Heart right ventricle (tissue), 16 donors: ENCODE data around the gene GJC1. TPM values are rescaled to one million over a fixed set of nuclear protein-coding genes. Genes with fewer than 3 reads are reported as not detected.

Source experiments
- ATAC-seq, 8 donors: fragments of 200-7000 bp; cut with Tn5 transposase; one replicate each; pipeline ENCODE4 v1.9.1; 2020; ENCODE audit warnings: mild to moderate bottlenecking in 8 of 8, moderate library complexity in 8 of 8, moderate number of reproducible peaks in 1 of 8
- DNase-seq, 2 donors: peaks; one replicate each; pipeline ENCODE4 v3.0.0-alpha.2; 2020
- H3K27ac ChIP-seq, 10 donors: fragments of 200-600 bp; sonication (generic) in 2 of 10; one replicate each; pipeline versions ENCODE4 v1.5.0 to v1.8.0; 2020 to 2022; ENCODE audit warnings: mild to moderate bottlenecking in 3 of 10
- H3K27me3 ChIP-seq, 7 donors: fragments of 200-600 bp; one replicate each; pipeline ENCODE4 v1.8.0; 2021 to 2022; ENCODE audit warnings: mild to moderate bottlenecking in 2 of 7
- H3K36me3 ChIP-seq, 9 donors: fragments of 200-600 bp; sonication (generic) in 1 of 9; one replicate each; pipeline versions ENCODE4 v1.5.0 to v1.8.0; 2020 to 2022; ENCODE audit warnings: mild to moderate bottlenecking in 2 of 9
- H3K4me1 ChIP-seq, 9 donors: fragments of 200-600 bp; sonication (generic) in 1 of 9; one replicate each; pipeline versions ENCODE4 v1.5.0 to v1.8.0; 2020 to 2022; ENCODE audit warnings: mild to moderate bottlenecking in 4 of 9
- H3K4me3 ChIP-seq, 10 donors: fragments of 200-600 bp; sonication (generic) in 2 of 10; one replicate each; pipeline versions ENCODE4 v1.5.0 to v1.8.0; 2020 to 2022; ENCODE audit warnings: mild to moderate bottlenecking in 7 of 10, moderate library complexity in 2 of 10
- H3K9me3 ChIP-seq, 11 donors: fragments of 200-600 bp in 10 of 11; sonication (generic) in 2 of 11; one replicate each; pipeline versions ENCODE4 v1.5.0 to v1.8.0; 2013 to 2022; ENCODE audit warnings: mild to moderate bottlenecking in 2 of 11, control low read depth in 1 of 11, moderate library complexity in 1 of 11
- WGBS, 2 donors: extraction: QIAGEN DNeasy Blood & Tissue Kit; methylation state at CpG; one replicate each; pipeline ENCODE4 v1.1.7; 2013; ENCODE audit warnings: inconsistent platforms in 1 of 2; 5-methylcytosine and 5-hydroxymethylcytosine counted together
- intact Hi-C, 10 donors: fragments of 100-400 bp; cut with DNase I; formaldehyde crosslinking; loops; one replicate each; pipeline versions ENCODE4 v1.11.1 to v1.14.2; 2022
- polyA plus RNA-seq, 2 donors: library from polyadenylated mRNA; stranded (reverse); fragments of 200-250 nt; gene quantifications; one replicate each; pipeline ENCODE4 v1.2.3, GENCODE V29; 2013
- total RNA-seq, 10 donors: library from RNA; stranded (reverse); fragmentation: NEBNext Ultra II Directional in 3 of 10; extraction: Animal tissue kit (Norgen Biotek cat#: 25700) in 3 of 10; gene quantifications; one replicate each; pipeline versions ENCODE4 v1.2.1 to v1.2.4, GENCODE V29; 2021 to 2023
- TF ChIP-seq, protein P1 (sequence below), 9 donors: fragments of 200-600 bp; sonication (generic) in 2 of 9; IDR thresholded peaks; one replicate each; pipeline versions ENCODE4 v1.5.0 to v1.8.0; 2021 to 2022; ENCODE audit warnings: antibody characterized with exemption in 9 of 9, mild to moderate bottlenecking in 5 of 9, moderate library complexity in 1 of 9
- donor health status: Arrhythmogenic right ventricular cardiomyopathy.
- donor health status: ischemic (EF 13 %, LVEDD 7.1; RV severe dilation, severe dysfunction).
- donor health status: healthy with polysubstance abuse.
- donor health status: DM: no; HTN: yes; CAD: no.
- donor health status: DM: no; HTN: no; CAD: no.
- donor health status: ischemic (EF 25% LVEDD 6.9; RV normal size, moderate dysfunction).
- donor health status: ischemic (EF 25% LVEDD 5.7; RV mildly dilated, moderate dysfunction).
- donor health status: healthy.
- donor health status: DM: yes; HTN: yes; CAD: no.
- donor health status: Ischemic cardiomyopathy.
- donor health status: ischemic (EF 35%, LVEDD 5.7; RV mildly dilated, moderate dysfunction).
- donor health status: nonischemic (EF 11% LVEDD 7.7; RV severe dilation, severe dysfunction).
- donor health status: DM: yes; HTN: yes; CAD: no.
- donor health status: PGD.
- donor health status: ischemic (EF 29% LVEDD 5.4; RV normal size, mild dysfunction).
- donor health status: nonischemic (EF 23%, LVEDD 6.1; RV moderate dilation, normal function).

Gene GJC1
- total and polyA plus RNA-seq, 12 donors, result 10.9 to 41.5 (median 20.1) TPM

DNA sequence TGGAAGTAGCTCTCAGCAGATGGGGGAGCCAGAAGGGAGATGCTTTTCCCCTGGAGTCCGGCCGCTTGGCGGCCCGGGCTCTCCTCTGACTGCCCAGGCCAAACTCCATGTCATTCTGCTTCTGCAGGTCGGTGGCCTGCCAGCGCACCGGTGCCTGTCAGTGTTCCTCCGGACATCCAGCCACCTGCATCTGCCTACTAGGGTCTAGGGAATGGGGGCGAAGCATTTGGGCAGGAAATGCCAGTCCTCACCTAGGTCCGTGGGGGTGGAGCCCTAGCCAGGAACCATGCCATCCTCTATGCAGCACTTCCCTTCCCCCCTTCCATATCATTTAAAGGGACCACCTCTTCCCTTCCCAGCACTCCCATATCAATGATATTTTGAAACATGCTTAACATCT lies 34.2 kb downstream of the GJC1 start:
- DNase-seq, result no peak
- H3K9me3 ChIP-seq, result no peaks in the 10 kb centered on the region

GRCh38 chr17:44795421-44795820 lies 34.7 kb downstream of the GJC1 start:
- intact Hi-C loops, result no loop called here
- ATAC-seq (no peak), DNase-seq (no peak)
- H3K9me3 ChIP-seq, result no peaks in the 10 kb centered on the region
- peaks cover 4 to 67% (median 43%) of the 10 kb centered on the region in 9 donors for H3K4me1 ChIP-seq
- WGBS, 2 donors, result 75 to 81% methylated on average over 9 of the region's 9 CpGs
- peak overlapping the region; percentile 18 to 86 (median 78) for H3K27ac ChIP-seq
- no peaks in the 10 kb centered on the region for H3K27me3 ChIP-seq
- TF ChIP-seq, protein P1, sequence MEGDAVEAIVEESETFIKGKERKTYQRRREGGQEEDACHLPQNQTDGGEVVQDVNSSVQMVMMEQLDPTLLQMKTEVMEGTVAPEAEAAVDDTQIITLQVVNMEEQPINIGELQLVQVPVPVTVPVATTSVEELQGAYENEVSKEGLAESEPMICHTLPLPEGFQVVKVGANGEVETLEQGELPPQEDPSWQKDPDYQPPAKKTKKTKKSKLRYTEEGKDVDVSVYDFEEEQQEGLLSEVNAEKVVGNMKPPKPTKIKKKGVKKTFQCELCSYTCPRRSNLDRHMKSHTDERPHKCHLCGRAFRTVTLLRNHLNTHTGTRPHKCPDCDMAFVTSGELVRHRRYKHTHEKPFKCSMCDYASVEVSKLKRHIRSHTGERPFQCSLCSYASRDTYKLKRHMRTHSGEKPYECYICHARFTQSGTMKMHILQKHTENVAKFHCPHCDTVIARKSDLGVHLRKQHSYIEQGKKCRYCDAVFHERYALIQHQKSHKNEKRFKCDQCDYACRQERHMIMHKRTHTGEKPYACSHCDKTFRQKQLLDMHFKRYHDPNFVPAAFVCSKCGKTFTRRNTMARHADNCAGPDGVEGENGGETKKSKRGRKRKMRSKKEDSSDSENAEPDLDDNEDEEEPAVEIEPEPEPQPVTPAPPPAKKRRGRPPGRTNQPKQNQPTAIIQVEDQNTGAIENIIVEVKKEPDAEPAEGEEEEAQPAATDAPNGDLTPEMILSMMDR (IDR thresholded peaks at IDR 0.05), result no peak
- H3K36me3 ChIP-seq, result peaks cover 0 to 12% (median 0%) of the 10 kb centered on the region in 9 donors
- H3K4me3 ChIP-seq, result no peak overlapping the region

More for the DNA sequence above, 34.2 kb downstream of the GJC1 start:
- peaks cover 4 to 67% (median 43%) of the 10 kb centered on the region in 9 donors for H3K4me1 ChIP-seq
- TF ChIP-seq, protein P1 (IDR thresholded peaks at IDR 0.05), result no peak
- H3K27ac ChIP-seq, result peak overlapping the region; percentile 18 to 86 (median 78)
- peaks cover 0 to 17% (median 0%) of the 10 kb centered on the region in 9 donors for H3K36me3 ChIP-seq
- WGBS, 2 donors, result 56 to 66% methylated on average over 10 of the region's 10 CpGs
- peak in 2 of 8 donors; percentile 2 to 4 for ATAC-seq
- no peak overlapping the region for H3K4me3 ChIP-seq
- intact Hi-C loops, result no loop called here
- H3K27me3 ChIP-seq, result no peaks in the 10 kb centered on the region

DNA sequence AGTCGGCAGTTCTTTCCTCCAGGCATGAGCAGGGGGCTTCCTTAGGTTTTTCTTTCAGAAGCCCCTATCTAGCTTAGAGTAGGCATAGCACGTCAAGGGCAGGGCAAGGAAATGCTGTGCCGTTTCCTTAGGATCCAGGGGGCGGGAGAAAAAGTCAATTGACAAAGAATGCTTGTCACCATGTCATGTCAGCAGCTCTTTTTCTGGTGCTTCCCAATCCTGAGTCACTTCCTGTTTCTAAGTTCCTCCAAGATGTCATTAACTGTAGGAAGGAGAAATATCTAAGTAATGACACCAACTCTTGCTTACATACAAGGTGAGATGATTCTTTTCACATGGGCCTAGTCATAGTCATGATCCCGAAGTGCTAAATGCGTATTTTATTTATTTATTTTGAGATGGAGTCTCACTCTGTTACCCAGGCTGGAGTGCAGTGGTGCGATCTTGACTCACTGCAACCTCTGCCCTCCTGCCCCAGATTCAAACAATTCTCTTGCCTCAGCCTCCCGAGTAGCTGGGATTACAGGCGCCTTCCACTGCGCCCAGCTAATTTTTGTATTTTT lies 35.2 kb downstream of the GJC1 start:
- H3K4me1 ChIP-seq, result peaks cover 4 to 67% (median 43%) of the 10 kb centered on the region in 9 donors
- intact Hi-C loops, result no loop called here
- peaks cover 0 to 8% (median 0%) of the 10 kb centered on the region in 9 donors for H3K36me3 ChIP-seq
- DNase-seq, result peak in 1 of 2 donors; percentile 55
- 41 to 45% methylated on average over 10 of the region's 10 CpGs for WGBS, 2 donors
- peak in 7 of 8 donors; percentile 37 to 73 (median 60) for ATAC-seq
- no peak overlapping the region for H3K4me3 ChIP-seq
- peak overlapping the region; percentile 49 to 86 (median 78) for H3K27ac ChIP-seq
- H3K9me3 ChIP-seq, result no peaks in the 10 kb centered on the region
- no peaks in the 10 kb centered on the region for H3K27me3 ChIP-seq
- TF ChIP-seq, protein P1 (IDR thresholded peaks at IDR 0.05), result no peak

- intact Hi-C loops, result no loop called here
- DNase-seq (no peak), ATAC-seq (peak; percentile 27 to 67 (median 50))
- Histone ChIP-seq H3K36me3 (no peaks in the 10 kb centered on the region), H3K9me3 (no peaks in the 10 kb centered on the region), H3K4me1 (peaks cover 4 to 61% (median 43%) of the 10 kb centered on the region in 9 donors), H3K4me3 (no peak overlapping the region), H3K27ac (peak overlapping the region; percentile 49 to 86 (median 78)), H3K27me3 (no peaks in the 10 kb centered on the region)
- TF ChIP-seq, protein P1 (IDR thresholded peaks at IDR 0.05), result no peak
- WGBS, 2 donors, result 24 to 31% methylated on average over 18 of the region's 18 CpGs
Measured at GRCh38 chr17:44793885-44794842, 35.9 kb downstream of the GJC1 start.
